H9 (cell line): ENCODE results near the gene CBFA2T2. TPM values are rescaled to one million over a fixed set of nuclear protein-coding genes. Genes with fewer than 3 reads are reported as not detected.

Experiments used
- DNase-seq: peaks from one replicate; pipeline ENCODE4 v3.0.0-alpha.2; 2017
- H2AFZ ChIP-seq: one replicate; pipeline ENCODE4 v1.6.1; 2013; ENCODE audit warnings: mild to moderate bottlenecking, low read length, control low read depth, moderate library complexity
- H2AK5ac ChIP-seq: 2 replicates; pipeline ENCODE4 v1.6.1; 2013; ENCODE audit warnings: low read length, control low read depth, mixed read lengths; ENCODE audit not compliant: insufficient read length
- H2BK120ac ChIP-seq: one replicate; pipeline ENCODE4 v1.6.1; 2013; ENCODE audit warnings: low read depth, mild to moderate bottlenecking, low read length, control low read depth, inconsistent platforms; ENCODE audit not compliant: poor library complexity, severe bottlenecking
- H2BK12ac ChIP-seq: 2 replicates; pipeline ENCODE4 v1.6.1; 2013; ENCODE audit warnings: low read length, control low read depth, mixed read lengths, low read depth; ENCODE audit not compliant: insufficient read length
- H2BK15ac ChIP-seq: 2 replicates; pipeline ENCODE4 v1.6.1; 2013; ENCODE audit warnings: low read depth, low read length, control low read depth
- H2BK20ac ChIP-seq: one replicate; pipeline ENCODE4 v1.6.1; 2013; ENCODE audit warnings: low read depth, mild to moderate bottlenecking, low read length, control low read depth, inconsistent platforms; ENCODE audit not compliant: poor library complexity, severe bottlenecking
- H2BK5ac ChIP-seq: 2 replicates; pipeline ENCODE4 v1.6.1; 2013; ENCODE audit warnings: low read length, control low read depth, mixed read lengths; ENCODE audit not compliant: insufficient read length
- H3K14ac ChIP-seq: 2 replicates; pipeline ENCODE4 v1.6.1; 2013; ENCODE audit warnings: low read length, control low read depth; ENCODE audit not compliant: insufficient read depth
- H3K18ac ChIP-seq: 2 replicates; pipeline ENCODE4 v1.6.1; 2013; ENCODE audit warnings: low read depth, mild to moderate bottlenecking, mixed read lengths, low read length, control low read depth; ENCODE audit not compliant: insufficient read length
- H3K23ac ChIP-seq: 2 replicates; pipeline ENCODE4 v1.6.1; 2013; ENCODE audit warnings: low read length, control low read depth, mixed read lengths, low read depth; ENCODE audit not compliant: insufficient read length
- H3K23me2 ChIP-seq: 2 replicates; pipeline ENCODE4 v1.6.1; 2013; ENCODE audit warnings: low read depth, mild to moderate bottlenecking, mixed read lengths, low read length, control low read depth; ENCODE audit not compliant: insufficient read length, poor library complexity, severe bottlenecking
- H3K27ac ChIP-seq: 2 replicates; pipeline ENCODE4 v1.5.1; 2013; ENCODE audit warnings: low read length, control low read depth, mixed read lengths, low read depth; ENCODE audit not compliant: insufficient read length
- H3K27me3 ChIP-seq: 2 replicates; pipeline ENCODE4 v1.6.1; 2013; ENCODE audit warnings: low read length, control low read depth, inconsistent platforms; ENCODE audit not compliant: insufficient read depth
- H3K4ac ChIP-seq: 2 replicates; pipeline ENCODE4 v1.6.1; 2013; ENCODE audit warnings: low read depth, mild to moderate bottlenecking, control low read depth, inconsistent platforms, low read length, moderate library complexity
- H3K4me1 ChIP-seq: 2 replicates; pipeline ENCODE4 v1.6.1; 2013; ENCODE audit warnings: low read length, control low read depth, inconsistent platforms; ENCODE audit not compliant: insufficient read depth
- H3K4me2 ChIP-seq: 2 replicates; pipeline ENCODE4 v1.6.1; 2013; ENCODE audit warnings: low read length, control low read depth, mixed read lengths; ENCODE audit not compliant: insufficient read length, insufficient read depth
- H3K56ac ChIP-seq: 2 replicates; pipeline ENCODE4 v1.6.1; 2013; ENCODE audit warnings: low read depth, mild to moderate bottlenecking, mixed read lengths, low read length, control low read depth; ENCODE audit not compliant: insufficient read length
- H3K79me1 ChIP-seq: 2 replicates; pipeline ENCODE4 v1.6.1; 2013; ENCODE audit warnings: low read depth, mild to moderate bottlenecking, moderate library complexity, low read length, control low read depth, inconsistent platforms; ENCODE audit not compliant: insufficient read depth, poor library complexity, severe bottlenecking
- H3K79me2 ChIP-seq: 2 replicates; pipeline ENCODE4 v1.6.1; 2013; ENCODE audit warnings: low read length, control low read depth, inconsistent platforms; ENCODE audit not compliant: insufficient read depth
- H3K9ac ChIP-seq: 2 replicates; pipeline ENCODE4 v1.6.1; 2013; ENCODE audit warnings: low read length, control low read depth, mixed read lengths; ENCODE audit not compliant: insufficient read length; ENCODE audit errors: extremely low read depth
- H3K9me3 ChIP-seq: one replicate; pipeline ENCODE4 v1.6.1; 2013; ENCODE audit warnings: low read depth, low read length, inconsistent platforms; ENCODE audit not compliant: control insufficient read depth
- H3T11ph ChIP-seq: one replicate; pipeline ENCODE4 v1.6.1; 2013; ENCODE audit warnings: mild to moderate bottlenecking, low read length, control low read depth, inconsistent platforms
- H4K20me1 ChIP-seq: one replicate; pipeline ENCODE4 v1.6.1; 2013; ENCODE audit not compliant: control insufficient read depth, insufficient read length, insufficient read depth
- H4K5ac ChIP-seq: 2 replicates; pipeline ENCODE4 v1.6.1; 2013; ENCODE audit warnings: low read depth, mild to moderate bottlenecking, mixed read lengths, low read length, control low read depth; ENCODE audit not compliant: insufficient read length
- H4K8ac ChIP-seq: replicated peaks from 2 replicates; pipeline ENCODE4 v1.6.1; 2013; ENCODE audit warnings: low read length, control low read depth, mixed read lengths, low read depth; ENCODE audit not compliant: insufficient read length
- H4K91ac ChIP-seq: 2 replicates; pipeline ENCODE4 v1.6.1; 2013; ENCODE audit warnings: low read depth, mild to moderate bottlenecking, moderate library complexity, mixed read lengths, low read length, control low read depth; ENCODE audit not compliant: insufficient read length
- H3K27ac Mint-ChIP-seq, 3 experiments: 2 replicates in 2 of 3; 3 replicates in 1 of 3; pipeline ENCODE4 v1.8.0; 2020 to 2021; ENCODE audit warnings: mixed read lengths in 3 of 3, mild to moderate bottlenecking in 1 of 3, moderate library complexity in 1 of 3
- H3K27me3 Mint-ChIP-seq: 2 replicates; pipeline ENCODE4 v1.8.0; 2021; ENCODE audit warnings: low read depth, mild to moderate bottlenecking, moderate library complexity, mixed read lengths
- H3K36me3 Mint-ChIP-seq, 3 experiments: 2 replicates in 2 of 3; 3 replicates in 1 of 3; pipeline ENCODE4 v1.8.0; 2020 to 2021; ENCODE audit warnings: low read depth in 3 of 3, mixed read lengths in 3 of 3; ENCODE audit not compliant: insufficient read depth in 1 of 3
- H3K4me1 Mint-ChIP-seq, 2 experiments: 2 replicates each; pipeline ENCODE4 v1.8.0; 2020; ENCODE audit warnings: mixed read lengths in 2 of 2
- H3K4me3 Mint-ChIP-seq, 2 experiments: 2 replicates in 1 of 2; 3 replicates in 1 of 2; pipeline ENCODE4 v1.8.0; 2020 to 2021; ENCODE audit warnings: mild to moderate bottlenecking in 2 of 2, mixed read lengths in 2 of 2, moderate library complexity in 1 of 2
- H3K9me3 Mint-ChIP-seq, 2 experiments: 2 replicates in 1 of 2; 3 replicates in 1 of 2; pipeline ENCODE4 v1.8.0; 2020; ENCODE audit warnings: mild to moderate bottlenecking in 2 of 2, mixed read lengths in 2 of 2, moderate library complexity in 1 of 2
- CTCF ChIP-seq: fragments of 200-600 bp; sonication (generic); conservative IDR thresholded peaks from 3 replicates; pipeline ENCODE4 v1.8.0; 2021; ENCODE audit warnings: antibody characterized with exemption, mild to moderate bottlenecking
- WGBS: extraction: QIAGEN DNeasy Blood & Tissue Kit; methylation state at CpG from one replicate; pipeline ENCODE4 v1.1.7; 2013; ENCODE audit warnings: missing lambda C conversion rate, low lambda C conversion rate, mixed read lengths; ENCODE audit not compliant: insufficient read length; ENCODE audit errors: extremely low coverage; 5-methylcytosine and 5-hydroxymethylcytosine counted together
- total RNA-seq: library from RNA; stranded (reverse); gene quantifications from 2 replicates; pipeline ENCODE4 v1.2.1, GENCODE V29; 2021

The CBFA2T2 gene
- total RNA-seq, 1 experiment from 2014 or later: 11.2 TPM

DNA sequence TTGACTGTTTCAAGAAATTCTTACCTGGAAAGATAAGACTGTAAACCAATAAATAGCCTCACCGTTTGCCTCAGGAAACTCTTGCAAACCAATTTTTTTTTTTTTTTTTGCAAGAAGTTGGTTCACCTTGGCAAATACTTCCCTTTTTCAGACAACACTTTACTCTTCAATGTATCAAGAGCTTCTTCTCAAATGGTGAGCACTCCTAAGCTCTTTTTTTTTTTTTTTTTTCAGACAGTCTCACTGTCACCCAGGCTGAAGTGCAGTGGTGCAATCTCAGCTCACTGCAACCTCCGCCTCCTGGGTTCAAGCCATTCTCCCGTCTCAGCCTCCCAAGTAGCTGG, 23.6 kb upstream of the CBFA2T2 start:
- no peak overlapping the region for H4K5ac ChIP-seq
- no peak overlapping the region for H3K27ac Mint-ChIP-seq
- no peaks in the 10 kb centered on the region for H3K27me3 ChIP-seq

More for the DNA sequence above, 23.6 kb upstream of the CBFA2T2 start:
- H3K56ac ChIP-seq: no peak overlapping the region
- DNase-seq: no peak
- H2BK20ac ChIP-seq: no peak overlapping the region
- H3K27ac ChIP-seq: no peak overlapping the region
- Mint-ChIP-seq H3K36me3 (no peaks in the 10 kb centered on the region), H3K27me3 (no peaks in the 10 kb centered on the region), H3K4me1 (peaks cover 7 to 14% of the 10 kb centered on the region in 2 experiments), H3K9me3 (no peaks in the 10 kb centered on the region; a peak in 1 of 5 replicates), H3K4me3 (no peak overlapping the region)
- no peak for TF ChIP-seq CTCF
- H3K4ac ChIP-seq: no peak overlapping the region
- H2BK120ac ChIP-seq: no peak overlapping the region
- H2AK5ac ChIP-seq: no peak overlapping the region
- no peak overlapping the region for H3T11ph ChIP-seq
- no CpG with 5 or more reads among the region's 3 CpGs for WGBS
- no peaks in the 10 kb centered on the region for H3K4me1 ChIP-seq
- no peak overlapping the region for H2BK12ac ChIP-seq
- H2BK15ac ChIP-seq: no peak overlapping the region
- H3K23me2 ChIP-seq: no peaks in the 10 kb centered on the region
- H4K20me1 ChIP-seq: no peaks in the 10 kb centered on the region
- H2BK5ac ChIP-seq: no peak overlapping the region
- H3K79me1 ChIP-seq: no peaks in the 10 kb centered on the region
- H3K14ac ChIP-seq: no peak overlapping the region
- H4K8ac ChIP-seq: no peak overlapping the region
- H4K91ac ChIP-seq: no peak overlapping the region
- H3K9ac ChIP-seq: no peak overlapping the region
- H3K4me2 ChIP-seq: no peak overlapping the region
- H3K79me2 ChIP-seq: no peaks in the 10 kb centered on the region
- no peak overlapping the region for H3K18ac ChIP-seq
- H2AFZ ChIP-seq: no peak overlapping the region
- no peaks in the 10 kb centered on the region for H3K9me3 ChIP-seq
- no peak overlapping the region for H3K23ac ChIP-seq
